HepG2 (cell line): Measurements from ENCODE around the gene ZSCAN31. TPM values are rescaled to one million over a fixed set of nuclear protein-coding genes. Genes with fewer than 3 reads are reported as not detected.

Experiments used
- ATF1 ChIP-seq: IDR thresholded peaks from 2 replicates; pipeline ENCODE4 v1.6.1; 2016; ENCODE audit warnings: mild to moderate bottlenecking, control low read depth
- ETS1 ChIP-seq: sonication (generic); formaldehyde crosslinking; IDR thresholded peaks from 2 replicates; pipeline ENCODE4 v1.4.0; 2020; ENCODE audit warnings: missing genetic modification reagents
- POLR2AphosphoS2 ChIP-seq: IDR thresholded peaks from 2 replicates; pipeline ENCODE4 v1.6.1; 2011; ENCODE audit warnings: low read depth, low read length, improper control_type of control experiment
- PPARG ChIP-seq: conservative IDR thresholded peaks from 2 replicates; pipeline ENCODE4 v1.6.1; 2016; ENCODE audit warnings: missing biosample characterization, missing genetic modification reagents
- RXRA ChIP-seq: sonication (generic); formaldehyde crosslinking; IDR thresholded peaks from 2 replicates; pipeline ENCODE4 v1.5.1; 2020; ENCODE audit warnings: missing genetic modification reagents
- SATB2 ChIP-seq: sonication (generic); formaldehyde crosslinking; IDR thresholded peaks from 2 replicates; pipeline ENCODE4 v1.5.0; 2020; ENCODE audit warnings: missing genetic modification reagents
- SP5 ChIP-seq: IDR thresholded peaks from 2 replicates; pipeline ENCODE4 v1.6.1; 2016; ENCODE audit warnings: low read depth, borderline replicate concordance
- SRSF1 ChIP-seq: fragments of 200-400 bp; formaldehyde crosslinking; optimal IDR thresholded peaks from 2 replicates; pipeline ENCODE3; 2017; ENCODE audit warnings: mild to moderate bottlenecking, low read depth, low read length, moderate library complexity
- ZBTB34 ChIP-seq: sonication (generic); formaldehyde crosslinking; IDR thresholded peaks from 2 replicates; pipeline ENCODE4 v1.8.0; 2022; ENCODE audit warnings: mild to moderate bottlenecking, missing genetic modification reagents
- ZNF446 ChIP-seq: sonication (generic); formaldehyde crosslinking; IDR thresholded peaks from 2 replicates; pipeline ENCODE4 v1.5.0; 2020; ENCODE audit warnings: mild to moderate bottlenecking, missing genetic modification reagents
- ZNF512 ChIP-seq: sonication (generic); formaldehyde crosslinking; IDR thresholded peaks from 2 replicates; pipeline ENCODE4 v1.4.0; 2020; ENCODE audit warnings: mild to moderate bottlenecking, missing genetic modification reagents
- ZNF576 ChIP-seq: sonication (generic); formaldehyde crosslinking; IDR thresholded peaks from 2 replicates; pipeline ENCODE4 v1.4.0; 2020; ENCODE audit warnings: mild to moderate bottlenecking, missing genetic modification reagents
- ZNF768 ChIP-seq: sonication (generic); formaldehyde crosslinking; IDR thresholded peaks from 2 replicates; pipeline ENCODE4 v1.4.0; 2020; ENCODE audit warnings: missing genetic modification reagents
- ZNF850 ChIP-seq: sonication (generic); formaldehyde crosslinking; conservative IDR thresholded peaks from 2 replicates; pipeline ENCODE4 v1.9.0; 2021; ENCODE audit warnings: mild to moderate bottlenecking, missing genetic modification reagents
- ZSCAN31 ChIP-seq: sonication (generic); formaldehyde crosslinking; IDR thresholded peaks from 2 replicates; pipeline ENCODE4 v1.5.0; 2020; ENCODE audit warnings: low read depth, mild to moderate bottlenecking, missing genetic modification reagents
- polyA plus RNA-seq, 8 experiments: library from polyadenylated mRNA; depleted of rRNA in 3 of 8; stranded (reverse) in 7 of 8; unstranded in 1 of 8; fragments of >200 nt; fragmentation: Illumina TruSeq in 4 of 8; extraction: Trizol in 4 of 8; gene quantifications; 2 replicates each; pipeline versions ENCODE4 v1.2.1 to v1.2.3, GENCODE V29; 2011 to 2016; ENCODE audit warnings: low read depth in 4 of 8, missing spikeins in 1 of 8, mixed read lengths in 1 of 8; ENCODE audit not compliant: insufficient read depth in 1 of 8
- total RNA-seq, 5 experiments: library from RNA; depleted of rRNA; stranded (reverse); fragments of >200 nt; fragmentation: Illumina TruSeq; extraction: Trizol; gene quantifications; 2 replicates each; pipeline ENCODE4 v1.2.3, GENCODE V29; 2016; ENCODE audit warnings: low read depth in 1 of 5

Gene ZSCAN31
- total and polyA plus RNA-seq, 2 of the 13 experiments (the other 11 are each of a cell fraction or from before 2014, with no cell fraction given), result 5.3 to 6.2 TPM

GRCh38 chr6:28355743-28356665 lies 20.1 kb upstream of the ZSCAN31 start (continued):
- TF ChIP-seq SRSF1, result no peak
- 0 out of 2 replicates have a peak, but pooled peaks have one; percentile 26 for TF ChIP-seq ZNF576 (CRISPR knock-in tag)
- no peak for TF ChIP-seq SATB2 (CRISPR knock-in tag)
- no peak for TF ChIP-seq ZNF850 (CRISPR knock-in tag)
- no peak for TF ChIP-seq SP5 (CRISPR knock-in tag)
- 0 out of 2 replicates have a peak, but pooled peaks have one; percentile 54 for TF ChIP-seq ZNF512
- peak; percentile 42; the same call in 1 of the 2 replicates for TF ChIP-seq PPARG (CRISPR knock-in tag)
- no peak for TF ChIP-seq ATF1 (CRISPR knock-in tag)
- no peak for TF ChIP-seq ETS1
- no peak; the same call in 1 of the 2 replicates for TF ChIP-seq ZNF768 (CRISPR knock-in tag)
- no peak for TF ChIP-seq ZBTB34 (CRISPR knock-in tag)
- peak; percentile 80 for TF ChIP-seq ZSCAN31 (CRISPR knock-in tag)
- no peak for TF ChIP-seq ZNF446 (CRISPR knock-in tag)
- no peak for TF ChIP-seq POLR2AphosphoS2
- TF ChIP-seq RXRA (CRISPR knock-in tag), result no peak
